ENCODE results near the gene DDIT3.
"Not testable (repeated sequence)": the region's sequence is repeated elsewhere in the genome, so short reads cannot be mapped to it uniquely, and the experiment has no call there.

The DDIT3 gene

DNA sequence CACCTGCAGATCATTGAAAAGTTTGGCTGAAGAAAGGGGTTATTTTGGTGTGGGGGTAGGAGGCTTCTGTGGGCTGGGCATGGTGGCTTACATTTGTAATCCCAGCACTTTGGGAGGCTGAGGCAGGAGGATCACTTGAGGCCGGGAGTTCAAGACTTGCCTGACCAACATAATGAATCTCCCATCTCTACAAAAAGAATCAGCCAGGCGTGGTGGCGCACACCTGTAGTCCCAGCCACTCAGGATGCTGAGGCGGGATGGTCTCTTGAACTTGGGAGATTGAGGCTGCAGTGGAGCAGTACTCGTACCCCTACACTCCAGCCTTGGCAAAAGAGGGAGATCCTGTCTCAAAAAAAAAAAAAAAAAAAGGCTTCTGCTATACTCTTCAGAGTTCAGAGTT lies 7.0 kb downstream of the DDIT3 start:
- no peak for DNase-seq (ENCODE audit: low spot score)

DNA sequence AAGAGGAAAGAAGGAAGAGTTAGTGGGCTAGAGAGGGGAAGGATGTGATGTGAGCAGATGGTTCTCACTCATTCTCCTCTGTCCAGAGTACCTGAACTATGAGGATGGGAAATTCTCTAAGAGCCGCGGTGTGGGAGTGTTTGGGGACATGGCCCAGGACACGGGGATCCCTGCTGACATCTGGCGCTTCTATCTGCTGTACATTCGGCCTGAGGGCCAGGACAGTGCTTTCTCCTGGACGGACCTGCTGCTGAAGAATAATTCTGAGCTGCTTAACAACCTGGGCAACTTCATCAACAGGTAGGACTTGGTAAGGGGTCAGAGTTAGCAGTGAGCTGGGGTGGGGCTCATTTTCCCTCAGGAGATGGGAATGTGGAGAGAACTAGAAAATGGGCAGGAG lies 7.6 kb downstream of the DDIT3 start:
- no peak for DNase-seq (ENCODE audit: low spot score)

- no peak for DNase-seq (ENCODE audit: low spot score)
Observed at GRCh38 chr12:57511588-57512325, 8.6 kb downstream of the DDIT3 start.

DNA sequence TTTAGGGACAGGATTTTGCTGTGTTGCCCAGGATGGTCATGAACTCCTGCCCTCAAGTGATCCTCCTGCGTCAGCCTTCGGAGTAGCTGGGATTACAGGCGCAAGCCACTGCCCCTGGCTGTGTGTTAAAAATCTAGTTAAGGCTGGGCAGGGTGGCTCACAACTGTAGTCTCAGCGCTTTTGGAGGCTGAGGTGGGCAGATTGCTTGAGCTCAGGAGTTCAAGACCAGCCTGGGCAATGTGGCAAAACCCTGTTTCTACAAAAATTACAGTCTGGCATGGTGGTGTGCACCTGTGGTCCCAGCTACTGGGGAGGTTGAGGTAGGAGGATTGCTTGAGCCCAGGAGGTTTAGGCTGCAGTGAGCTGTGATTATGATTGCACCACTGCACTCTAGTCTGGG lies 9.2 kb downstream of the DDIT3 start:
- DNase-seq (ENCODE audit: low spot score) = no peak

DNA sequence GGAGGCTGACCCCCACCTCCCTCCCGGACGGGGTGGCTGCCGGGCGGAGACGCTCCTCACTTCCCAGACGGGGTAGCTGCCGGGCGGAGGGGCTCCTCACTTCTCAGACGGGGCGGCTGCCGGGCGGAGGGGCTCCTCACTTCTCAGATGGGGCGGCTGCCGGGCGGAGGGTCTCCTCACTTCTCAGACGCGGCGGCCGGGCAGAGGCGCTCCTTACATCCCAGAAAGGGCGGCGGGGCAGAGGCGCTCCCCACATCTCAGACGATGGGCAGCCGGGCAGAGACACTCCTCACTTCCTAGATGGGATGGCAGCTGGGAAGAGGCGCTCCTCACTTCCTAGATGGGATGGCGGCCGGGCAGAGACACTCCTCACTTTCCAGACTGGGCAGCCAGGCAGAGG lies 12.5 kb downstream of the DDIT3 start:
- DNase-seq (ENCODE audit: low spot score) = not testable (repeated sequence)

GRCh38 chr12:57506541-57506940 lies 13.8 kb downstream of the DDIT3 start:
- not testable (repeated sequence) for DNase-seq (ENCODE audit: low spot score)

- DNase-seq (ENCODE audit: low spot score) = not testable (repeated sequence)
Observed at GRCh38 chr12:57502311-57502969, 17.9 kb downstream of the DDIT3 start.

DNA sequence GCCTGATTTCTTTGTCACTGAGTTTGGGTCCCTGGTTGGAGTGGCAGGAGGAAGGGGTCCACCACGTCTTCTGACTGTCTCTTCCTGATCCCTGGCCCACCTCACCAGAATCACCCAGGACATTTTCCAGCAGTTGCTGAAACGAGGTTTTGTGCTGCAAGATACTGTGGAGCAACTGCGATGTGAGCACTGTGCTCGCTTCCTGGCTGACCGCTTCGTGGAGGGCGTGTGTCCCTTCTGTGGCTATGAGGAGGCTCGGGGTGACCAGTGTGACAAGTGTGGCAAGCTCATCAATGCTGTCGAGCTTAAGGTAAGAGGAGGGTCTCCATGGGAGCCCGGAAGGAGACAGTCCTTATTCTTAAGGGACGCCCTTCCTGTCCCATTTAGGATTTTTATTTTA lies 20.1 kb downstream of the DDIT3 start:
- no peak for DNase-seq (ENCODE audit: low spot score)

DNA sequence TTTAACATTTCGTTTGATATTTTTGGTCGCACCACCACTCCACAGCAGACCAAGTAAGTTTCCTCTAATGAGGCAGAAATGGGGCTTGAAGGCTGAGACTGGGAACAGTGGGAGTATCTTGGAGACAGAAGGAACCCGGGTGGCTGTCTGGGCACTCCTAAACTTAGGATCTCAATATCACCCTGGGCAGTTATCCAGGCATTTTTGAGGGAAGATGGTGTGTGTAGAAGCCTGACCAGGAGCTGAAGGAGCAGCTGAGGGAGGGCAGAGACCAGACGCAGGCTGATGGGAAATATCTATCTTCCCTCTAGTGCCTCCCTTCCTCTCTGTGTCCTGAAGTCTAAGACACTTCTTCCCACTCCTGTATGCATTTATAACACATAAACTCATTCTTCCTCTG lies 21.7 kb downstream of the DDIT3 start:
- DNase-seq (ENCODE audit: low spot score) = no peak

- no peak for DNase-seq (ENCODE audit: low spot score)
Observed at GRCh38 chr12:57498132-57498502, 22.2 kb downstream of the DDIT3 start.

GRCh38 chr12:57497223-57498131 lies 22.8 kb downstream of the DDIT3 start:
- no peak for DNase-seq (ENCODE audit: low spot score)

DNA sequence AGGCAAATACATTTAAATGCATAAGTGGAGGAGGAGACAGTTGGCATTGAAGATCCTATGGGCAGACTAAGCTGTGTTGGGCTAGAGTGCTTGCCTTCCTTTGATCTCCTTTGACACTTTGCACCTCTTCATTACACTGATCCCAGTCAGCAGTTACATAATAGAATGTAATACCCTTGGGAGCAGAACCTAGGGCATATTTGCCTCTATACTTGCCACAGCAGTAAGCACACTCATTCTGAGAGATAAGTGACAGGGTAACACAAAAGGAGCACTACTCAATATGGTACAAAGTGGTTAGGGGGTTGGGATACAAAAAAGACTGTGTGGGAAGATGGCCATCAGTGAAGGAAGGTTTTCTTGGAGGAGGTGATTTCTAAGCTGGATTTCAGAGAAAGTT lies 23.5 kb downstream of the DDIT3 start:
- no peak for DNase-seq (ENCODE audit: low spot score)

- DNase-seq (ENCODE audit: low spot score) = not testable (repeated sequence)
Observed at GRCh38 chr12:57495051-57495701, 25.1 kb downstream of the DDIT3 start.

DNA sequence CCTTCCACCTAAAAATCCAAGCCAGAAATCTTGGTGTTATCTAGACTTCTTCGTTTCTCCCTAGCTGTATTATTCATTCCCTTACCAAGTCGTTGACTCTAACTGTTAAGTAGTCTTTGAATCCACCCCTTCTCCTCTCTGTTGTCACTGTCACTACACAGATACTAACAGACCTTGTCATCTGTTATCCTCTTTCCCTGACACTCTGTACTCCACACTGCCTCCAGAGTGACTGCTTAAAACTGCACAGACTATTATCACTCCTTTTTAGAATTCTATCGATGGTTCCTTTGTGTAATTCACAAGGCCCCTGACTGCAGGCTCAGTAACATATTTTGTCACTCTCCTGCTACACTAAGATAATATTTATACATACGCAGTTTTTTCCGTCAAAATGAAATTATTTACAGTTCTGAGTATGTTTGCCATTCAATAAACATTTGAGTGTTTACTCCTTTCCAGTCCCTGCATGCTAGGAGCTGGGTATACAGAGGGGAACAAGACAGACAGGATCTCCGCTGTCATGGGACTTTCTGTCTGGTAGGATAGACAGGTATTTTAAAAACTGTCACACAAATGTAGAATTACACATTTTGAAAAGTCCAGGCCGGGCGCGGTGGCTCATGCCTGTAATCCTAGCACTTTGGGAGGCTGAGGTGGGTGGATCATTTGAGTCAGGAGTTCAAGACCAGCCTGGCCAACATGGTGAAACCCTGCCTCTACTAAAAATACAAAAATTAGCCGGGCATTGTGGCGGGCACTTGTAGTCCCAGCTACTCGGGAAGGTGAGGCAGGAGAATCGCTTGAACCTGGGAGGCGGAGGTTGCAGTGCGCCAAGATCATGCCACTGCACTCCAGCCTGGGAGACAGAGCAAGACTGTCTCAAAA lies 28.7 kb downstream of the DDIT3 start:
- peak; percentile 66 for DNase-seq (ENCODE audit: low spot score)

DNA sequence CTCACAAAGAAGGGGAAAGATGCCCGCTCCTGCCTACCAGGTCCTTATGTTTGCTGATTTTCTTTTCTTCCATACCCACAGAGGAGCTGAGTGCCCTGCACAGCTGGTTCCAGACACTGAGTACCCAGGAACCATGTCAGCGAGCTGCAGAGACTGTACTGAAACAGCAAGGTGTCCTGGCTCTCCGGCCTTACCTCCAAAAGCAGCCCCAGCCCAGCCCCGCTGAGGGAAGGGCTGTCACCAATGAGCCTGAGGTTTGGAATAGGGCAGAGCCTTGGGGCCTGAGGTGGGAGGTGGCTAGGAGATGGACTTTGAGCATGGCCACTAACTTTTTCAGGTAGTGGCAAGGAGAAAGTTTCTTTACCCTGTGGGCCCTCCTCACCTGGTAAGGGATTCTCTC lies 30.2 kb downstream of the DDIT3 start:
- DNase-seq (ENCODE audit: low spot score) = no peak

DNA sequence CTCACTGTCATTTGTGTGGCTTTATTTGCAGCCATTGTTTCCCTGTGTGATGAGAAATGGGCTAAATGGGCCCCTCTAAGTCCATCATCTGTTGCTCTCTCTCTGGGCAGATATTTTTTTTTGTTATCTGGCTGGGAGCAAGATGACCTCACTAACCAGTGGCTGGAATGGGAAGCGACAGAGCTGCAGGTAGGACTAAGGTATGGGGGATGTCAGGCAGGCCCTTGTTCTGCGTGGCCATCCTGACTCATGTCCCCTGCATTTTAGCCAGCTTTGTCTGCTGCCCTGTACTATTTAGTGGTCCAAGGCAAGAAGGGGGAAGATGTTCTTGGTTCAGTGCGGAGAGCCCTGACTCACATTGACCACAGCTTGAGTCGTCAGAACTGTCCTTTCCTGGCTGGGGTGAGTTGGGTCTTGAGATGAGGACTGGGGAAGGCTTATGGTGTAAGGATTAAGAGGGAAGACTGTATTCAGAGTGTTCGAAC lies 31.1 kb downstream of the DDIT3 start:
- no peak for DNase-seq (ENCODE audit: low spot score)

DNA sequence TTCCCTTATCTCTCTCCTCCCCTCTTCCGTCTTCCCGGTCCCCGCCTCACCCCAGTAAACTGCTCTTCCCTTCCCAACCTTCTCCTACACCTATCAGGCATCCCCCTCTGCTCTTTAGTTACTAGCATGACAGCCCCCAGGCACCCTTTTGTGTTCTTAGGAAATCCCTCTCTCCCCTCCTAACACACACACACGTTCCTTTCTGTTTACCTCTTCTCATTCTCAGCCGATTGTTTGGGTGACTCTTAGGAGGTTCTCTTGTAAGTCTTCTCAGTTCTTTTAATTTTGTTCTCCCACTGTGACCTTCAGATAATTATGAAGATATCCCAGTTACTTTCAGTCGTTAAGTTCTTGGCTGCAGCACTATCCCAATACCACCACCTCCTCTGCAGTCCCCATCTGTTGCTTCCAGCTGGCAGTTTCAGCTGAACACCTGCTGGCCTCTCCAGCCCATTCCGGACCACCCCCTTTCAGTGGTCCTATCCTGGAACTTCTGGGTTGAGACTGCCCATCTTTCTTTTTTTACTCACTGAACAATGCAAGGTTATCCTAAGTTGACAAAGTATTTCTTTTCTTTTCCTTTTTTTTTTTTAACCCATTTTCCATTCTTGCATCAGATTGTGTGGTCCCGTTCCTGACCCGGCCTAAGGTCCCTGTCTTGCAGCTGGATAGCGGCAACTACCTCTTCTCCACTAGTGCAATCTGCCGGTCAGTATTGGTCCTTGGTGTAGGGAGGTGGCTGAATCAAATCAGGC lies 31.7 kb downstream of the DDIT3 start:
- DNase-seq (ENCODE audit: low spot score) = peak; percentile 43

- peak; percentile 98 for DNase-seq (ENCODE audit: low spot score)
Observed at GRCh38 chr12:57487597-57488401, 32.5 kb downstream of the DDIT3 start, which contains the start of gene MARS1. Gene MARS1 (plus strand): TSS chr12:57488068. CDS start chr12:57488091, 23 bp downstream.

- DNase-seq (ENCODE audit: low spot score) = no peak
Observed at GRCh38 chr12:57487055-57487596, 33.2 kb downstream of the DDIT3 start.

Data from NAMALWA (cell line).